Measurements from ENCODE around the gene RASGRP1.
"Not testable (repeated sequence)": the region's sequence is repeated elsewhere in the genome, so short reads cannot be mapped to it uniquely, and the experiment has no call there.

RASGRP1 gene

DNA sequence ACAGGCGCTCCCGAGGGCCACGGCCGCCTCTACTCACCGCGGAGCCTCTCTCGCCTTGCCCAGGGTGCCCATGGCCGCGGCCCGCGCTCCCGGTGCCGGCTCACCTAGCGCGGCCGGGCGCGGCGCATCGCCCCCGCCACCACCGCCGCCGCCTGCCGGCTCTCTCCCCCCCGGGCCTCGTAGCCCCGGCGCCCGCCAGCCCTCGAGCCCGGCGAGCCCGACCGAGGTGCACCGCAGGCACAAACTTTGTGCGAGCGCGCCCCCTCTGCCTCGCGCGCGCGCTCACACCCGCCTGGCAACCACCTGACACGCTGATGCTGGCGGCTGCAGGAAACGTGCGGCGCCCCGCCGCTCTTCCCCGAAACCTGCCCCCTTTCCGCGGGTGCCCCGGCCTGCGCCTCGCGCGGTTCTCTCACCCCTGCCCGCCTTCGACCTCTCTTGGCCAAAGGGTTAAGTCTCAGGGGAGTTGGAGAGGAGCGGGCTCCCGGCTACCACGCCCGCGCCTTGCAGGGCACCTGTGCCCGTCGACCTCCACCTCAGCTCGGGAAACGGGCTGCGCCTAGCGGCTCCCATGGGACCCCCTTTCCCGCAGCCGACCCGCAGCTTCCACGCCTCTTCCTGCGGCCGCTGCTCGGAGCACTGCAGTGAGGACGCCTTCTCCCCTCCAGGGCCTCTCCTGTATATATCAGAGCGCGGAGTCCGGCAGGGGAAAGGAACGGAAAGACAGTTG is at the start of gene RASGRP1:
Gene RASGRP1 (minus strand): TSS at position 258 of the 730 bp plus-strand sequence. CDS start 186 bp downstream, at position 72.
- peak; percentile 85 for DNase-seq

- no peak for DNase-seq
Observed at GRCh38 chr15:38613085-38613484, 48.5 kb upstream of the RASGRP1 start.

GRCh38 chr15:38612159-38612863 is 47.7 kb upstream of the RASGRP1 start:
- no peak for DNase-seq

DNA sequence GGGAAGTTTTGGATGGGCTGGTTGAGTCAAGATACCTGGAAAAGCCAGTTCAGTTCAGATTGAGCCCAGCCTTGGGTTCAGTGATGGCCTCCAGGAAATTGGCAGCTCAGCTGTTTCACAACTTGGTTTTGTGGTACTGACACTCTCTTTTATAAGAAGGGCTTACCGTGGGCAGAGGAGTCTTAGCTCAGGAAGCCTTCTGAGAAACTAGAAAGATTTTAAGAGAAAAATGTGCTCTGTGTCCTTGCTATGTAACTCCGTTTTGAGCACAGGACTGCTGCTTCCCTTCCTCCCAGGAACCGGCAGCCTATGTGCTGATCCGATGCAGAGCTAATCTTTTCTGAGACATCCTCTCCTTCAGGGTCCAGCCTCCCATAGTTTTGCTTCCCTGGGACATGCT is 46.6 kb upstream of the RASGRP1 start:
- DNase-seq: no peak

- DNase-seq: no peak
Observed at GRCh38 chr15:38610748-38611147, 46.1 kb upstream of the RASGRP1 start.

DNA sequence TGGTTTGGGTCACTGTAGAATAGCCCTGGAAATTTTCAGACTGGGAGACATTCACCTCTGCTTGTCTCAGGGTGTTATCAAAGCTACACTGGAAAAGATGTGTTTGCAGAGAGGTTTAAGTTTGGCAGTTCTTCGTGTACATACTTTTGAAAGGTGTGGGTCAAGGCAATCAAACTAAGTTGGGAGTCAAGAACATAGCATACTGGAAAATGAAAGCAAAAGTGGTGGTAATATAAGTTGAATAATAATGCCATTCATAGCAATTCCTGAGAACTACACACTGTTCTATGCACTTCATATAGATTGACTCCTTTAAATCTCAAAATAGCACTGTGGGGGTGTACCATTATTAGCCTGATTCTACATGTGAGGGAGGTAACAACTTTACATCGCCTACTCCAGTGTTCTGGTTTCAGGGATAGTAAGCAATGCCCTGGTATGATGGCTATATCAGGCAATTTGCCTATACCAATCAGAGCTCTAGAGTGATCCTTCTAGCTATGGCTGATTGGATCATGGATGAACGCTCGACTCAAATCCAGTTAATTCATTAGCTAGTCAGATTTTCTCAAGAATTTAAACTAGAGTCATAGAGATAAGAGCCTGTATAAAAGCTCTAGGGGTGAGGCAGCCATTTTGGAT is 44.6 kb upstream of the RASGRP1 start:
- DNase-seq: no peak

- DNase-seq: no peak
Observed at GRCh38 chr15:38608682-38609081, 44.1 kb upstream of the RASGRP1 start.

GRCh38 chr15:38605744-38606143 is 41.1 kb upstream of the RASGRP1 start:
- DNase-seq: no peak

DNA sequence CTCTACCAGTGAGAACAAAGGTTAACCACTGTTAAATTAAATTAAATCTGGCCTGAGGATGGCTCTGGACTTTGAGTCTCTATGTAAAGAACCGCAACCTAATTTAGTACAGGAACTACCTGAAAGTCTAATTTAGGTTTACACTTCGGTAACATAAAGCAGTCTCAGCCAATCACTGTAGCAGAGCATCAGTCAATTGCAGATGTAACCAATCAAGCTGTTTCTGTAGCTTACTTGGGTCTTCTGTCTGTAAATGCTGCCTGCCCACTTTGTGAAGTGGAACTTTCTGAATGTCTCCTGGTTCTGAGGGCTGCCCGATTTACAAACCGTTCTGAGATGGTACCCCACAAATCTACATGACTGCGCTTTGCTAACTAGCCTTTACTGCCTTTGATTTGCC is 39.1 kb upstream of the RASGRP1 start:
- DNase-seq: no peak

- no peak for DNase-seq
Observed at GRCh38 chr15:38602910-38603670, 38.5 kb upstream of the RASGRP1 start.

DNA sequence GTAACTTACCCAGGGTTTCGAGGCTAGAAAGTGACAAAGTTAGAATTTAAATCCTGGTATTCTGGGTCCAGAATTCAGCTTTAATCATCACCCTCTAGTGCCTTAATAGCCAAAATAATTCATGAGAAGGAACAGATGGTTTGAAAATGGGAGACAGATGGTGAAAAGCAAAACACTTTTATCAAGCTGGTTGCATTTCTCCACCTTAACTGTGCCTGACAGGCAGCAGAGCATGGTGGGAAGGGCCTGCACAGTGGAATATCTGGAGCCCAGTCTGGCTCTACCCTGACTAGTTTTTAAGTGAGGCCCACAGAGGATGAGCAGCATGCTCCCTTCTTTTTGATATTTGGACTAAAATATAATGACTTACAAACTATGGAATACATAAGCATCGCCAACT is 35.6 kb upstream of the RASGRP1 start:
- peak; percentile 24 for DNase-seq

DNA sequence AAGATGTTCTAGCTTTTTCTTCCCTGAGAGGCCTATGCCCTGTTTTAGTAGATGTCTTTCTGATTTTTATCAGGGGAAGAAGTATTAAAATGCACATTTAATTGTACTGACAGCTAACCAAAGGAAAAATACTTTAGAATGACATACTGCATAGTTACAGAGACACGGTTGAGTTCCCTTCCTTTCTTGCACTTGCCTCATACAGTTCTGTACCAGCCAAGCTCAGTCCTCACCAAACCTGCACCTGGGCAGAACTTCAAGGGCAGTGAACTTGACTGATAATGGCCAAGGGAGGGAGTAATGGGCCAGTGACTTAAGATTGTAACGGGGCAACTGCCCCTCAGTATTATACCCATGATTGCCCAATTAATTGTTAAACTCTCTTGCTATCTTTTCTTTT is 34.1 kb upstream of the RASGRP1 start:
- DNase-seq: no peak

- DNase-seq: no peak
Observed at GRCh38 chr15:38597219-38597800, 32.7 kb upstream of the RASGRP1 start.

- DNase-seq: no peak
Observed at GRCh38 chr15:38593524-38593923, 28.9 kb upstream of the RASGRP1 start.

GRCh38 chr15:38589502-38589901 is 24.9 kb upstream of the RASGRP1 start:
- no peak for DNase-seq

- peak; percentile 48 for DNase-seq
Observed at GRCh38 chr15:38588672-38589071, 24.1 kb upstream of the RASGRP1 start.

- DNase-seq: no peak
Observed at GRCh38 chr15:38587214-38587613, 22.6 kb upstream of the RASGRP1 start.

DNA sequence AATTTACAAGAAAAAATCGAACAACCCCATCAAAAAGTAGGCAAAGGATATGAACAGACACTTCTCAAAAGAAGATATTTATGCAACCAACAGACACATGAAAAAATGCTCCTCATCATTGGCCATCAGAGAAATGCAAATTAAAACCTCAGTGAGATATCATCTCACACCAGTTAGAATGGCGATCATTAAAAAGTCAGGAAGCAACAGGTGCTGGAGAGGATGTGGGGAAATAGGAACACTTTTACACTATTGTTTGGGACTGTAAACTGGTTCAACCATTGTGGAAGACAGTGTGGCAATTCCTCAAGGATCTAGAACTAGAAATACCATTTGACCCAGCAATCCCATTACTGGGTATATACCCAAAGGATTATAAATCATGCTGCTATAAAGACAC is 21.4 kb upstream of the RASGRP1 start:
- not testable (repeated sequence) for DNase-seq

DNA sequence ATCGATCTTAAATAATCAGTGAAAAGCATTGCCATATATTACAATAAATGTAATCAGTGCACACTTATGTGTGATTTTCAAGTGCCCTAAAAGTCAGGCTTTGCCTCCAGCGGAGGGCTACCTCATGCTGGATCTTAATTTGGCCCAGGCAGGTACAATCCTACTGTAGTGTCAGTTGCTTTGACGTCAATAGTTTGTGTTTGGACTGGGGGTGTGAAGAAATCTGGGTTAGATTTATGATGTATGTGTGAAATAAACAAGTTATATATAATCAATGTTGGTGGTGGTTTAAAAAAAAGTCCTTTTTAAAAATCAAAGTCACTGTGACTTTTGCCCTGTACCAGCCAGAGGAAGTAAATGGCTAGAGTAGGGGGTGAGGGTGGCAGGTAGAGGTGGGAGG is 14.0 kb upstream of the RASGRP1 start:
- no peak for DNase-seq

- no peak for DNase-seq
Observed at GRCh38 chr15:38577424-38577987, 12.9 kb upstream of the RASGRP1 start.

GRCh38 chr15:38576837-38577236 is 12.2 kb upstream of the RASGRP1 start:
- DNase-seq: no peak

GRCh38 chr15:38576261-38576660 is 11.6 kb upstream of the RASGRP1 start:
- no peak for DNase-seq

GRCh38 chr15:38565287-38565670 is 665 bp upstream of the RASGRP1 start:
- no peak for DNase-seq
